Measurements from ENCODE around the gene SLC13A3. TPM values are rescaled to one million over a fixed set of nuclear protein-coding genes. Genes with fewer than 3 reads are reported as not detected.

Gene SLC13A3
- total RNA-seq, 1 donor from 2014 or later = 0.30 TPM

DNA sequence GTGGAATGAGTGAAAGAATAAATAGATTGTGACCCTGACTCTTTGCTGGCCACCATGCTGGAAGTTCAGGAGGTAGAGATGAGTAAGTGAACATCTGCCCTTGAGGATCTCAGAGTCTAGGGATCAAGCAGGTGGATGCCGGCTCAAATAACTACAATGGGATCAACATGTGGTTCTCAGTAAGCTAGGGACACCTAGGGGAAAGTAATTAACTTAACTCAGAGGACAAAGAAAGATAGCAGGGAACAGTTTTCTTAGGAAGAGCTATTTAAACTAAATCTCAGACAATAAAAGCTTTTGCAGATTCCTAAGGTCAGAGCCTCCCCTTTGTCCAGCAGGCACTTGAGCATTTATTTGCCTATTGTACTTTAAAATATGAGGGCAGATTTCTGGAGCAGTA is 29.1 kb downstream of the SLC13A3 start:
- DNase-seq (ENCODE audit: missing footprints) = no peak
- intact Hi-C loops (cut with DNase I) = no loop called here
- ATAC-seq = no peak

DNA sequence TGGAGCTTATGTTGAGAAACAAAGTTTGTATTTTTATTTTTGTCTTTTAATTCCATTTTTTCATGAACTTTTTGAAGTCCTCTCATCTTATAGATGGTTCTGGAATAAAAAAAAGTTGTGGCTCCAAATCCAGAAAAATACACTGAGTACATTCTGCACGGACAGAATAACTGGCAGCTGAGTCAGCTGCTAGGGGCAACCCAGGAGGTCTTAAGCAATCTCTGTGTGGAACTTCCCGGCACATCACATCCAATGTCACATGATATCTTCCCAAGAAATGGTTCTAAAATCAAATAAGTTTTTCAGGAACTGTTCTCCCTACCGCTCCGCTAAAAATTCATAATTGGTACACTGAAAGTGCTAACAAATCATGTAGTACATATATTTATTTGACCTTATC is 29.8 kb downstream of the SLC13A3 start:
- intact Hi-C loops (cut with DNase I) = no loop called here
- no peak for DNase-seq (ENCODE audit: missing footprints)
- no peak for ATAC-seq

DNA sequence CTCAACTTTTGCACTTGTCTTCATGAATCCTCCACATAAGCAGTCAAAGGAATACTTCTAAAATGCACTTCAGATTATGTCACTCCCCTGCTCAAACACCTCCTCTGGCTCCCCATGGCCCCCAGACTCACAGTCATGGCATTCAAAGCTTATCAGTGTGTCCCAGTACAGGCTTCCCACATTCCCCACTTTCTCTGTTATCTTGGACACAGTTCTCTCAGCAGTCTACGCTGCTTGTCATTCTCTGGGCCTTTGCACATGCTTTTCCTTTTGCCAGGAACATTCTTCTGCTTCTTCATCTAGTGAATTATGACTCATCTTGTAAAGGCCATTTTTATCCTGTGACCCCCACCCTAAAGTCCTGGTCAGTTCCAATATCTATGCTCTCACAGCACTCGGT is 31.8 kb downstream of the SLC13A3 start:
- DNase-seq (ENCODE audit: missing footprints) = no peak
- intact Hi-C loops (cut with DNase I) = no loop called here
- ATAC-seq = no peak

DNA sequence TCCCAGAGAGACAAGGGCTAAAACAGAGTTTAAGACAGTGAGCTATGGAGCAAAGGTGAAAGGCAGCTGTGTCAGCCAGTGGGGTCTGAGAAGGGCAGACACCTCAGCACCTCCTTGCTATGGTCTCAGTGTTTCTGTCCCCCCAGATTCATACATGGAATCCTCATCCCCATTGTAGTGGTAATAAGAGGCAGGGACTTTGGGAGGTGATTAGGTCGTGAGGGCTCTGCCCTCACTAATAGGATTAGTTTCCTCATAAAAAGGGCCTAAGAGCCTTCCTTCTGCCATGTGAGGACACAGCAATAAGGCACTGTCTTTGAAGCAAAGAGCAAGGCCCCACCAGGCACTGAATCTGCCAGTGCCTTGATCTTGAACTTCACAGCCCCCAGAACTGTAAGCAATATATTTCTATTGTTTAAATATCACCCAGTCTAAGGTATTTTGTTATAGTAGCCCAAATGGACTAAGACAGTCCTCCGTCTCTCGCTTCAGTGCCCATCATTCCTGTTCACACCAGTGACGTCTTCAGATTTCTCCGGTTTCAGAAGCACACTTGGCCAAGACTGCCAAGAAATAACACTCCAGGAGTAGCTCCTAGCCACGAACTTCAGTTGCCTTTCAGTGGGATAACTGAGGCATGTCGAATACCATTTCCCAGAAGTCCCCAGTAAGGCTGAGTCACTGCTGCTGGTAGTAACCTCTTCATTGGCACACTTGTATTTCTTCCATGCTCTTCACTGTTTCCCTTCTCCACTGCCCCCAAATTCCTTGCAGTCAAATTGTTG is 32.8 kb downstream of the SLC13A3 start:
- no peak for ATAC-seq
- intact Hi-C loops (cut with DNase I) = no loop called here
- no peak for DNase-seq (ENCODE audit: missing footprints)

DNA sequence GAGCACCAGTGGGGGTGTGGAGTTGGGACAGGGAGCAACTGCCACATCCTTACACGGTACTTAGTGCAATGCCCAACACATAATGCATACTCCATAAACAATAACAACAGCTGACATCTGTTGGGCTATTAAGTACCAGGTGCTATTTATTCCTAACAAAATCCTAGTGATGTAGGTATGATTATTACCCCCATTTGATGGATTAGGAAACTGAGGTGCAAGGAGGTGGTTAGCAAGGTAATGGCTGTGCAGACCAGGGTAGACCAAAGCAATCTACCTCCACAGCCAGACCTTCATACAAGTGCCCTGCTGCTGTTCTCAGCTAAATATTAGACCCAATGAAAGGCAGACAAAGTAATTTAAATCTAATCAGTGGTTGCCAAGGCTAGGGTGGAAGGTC is 36.8 kb downstream of the SLC13A3 start:
- intact Hi-C loops (cut with DNase I) = no loop called here
- ATAC-seq (no peak), DNase-seq (ENCODE audit: missing footprints) (no peak)

DNA sequence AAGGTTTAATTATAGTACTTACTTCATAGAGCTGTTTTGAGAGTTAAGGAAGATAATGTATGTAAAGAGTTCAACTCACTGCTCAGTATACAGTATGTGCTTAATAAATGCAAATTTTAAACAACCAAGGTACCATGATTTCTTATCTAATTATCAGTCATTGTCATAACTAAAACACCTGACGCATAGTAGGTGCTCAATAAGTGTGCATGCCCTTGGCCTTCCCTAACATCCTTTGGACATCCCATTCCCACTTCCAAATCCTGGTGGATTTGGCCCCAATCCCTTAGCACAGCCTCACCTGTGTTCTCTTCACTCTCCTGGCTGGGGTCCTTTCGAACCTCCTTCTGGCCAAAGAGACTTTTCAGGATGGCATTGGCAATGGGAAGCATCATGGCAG is 41.1 kb downstream of the SLC13A3 start:
- DNase-seq (ENCODE audit: missing footprints) (no peak), ATAC-seq (no peak)
- intact Hi-C loops (cut with DNase I) = no loop called here

DNA sequence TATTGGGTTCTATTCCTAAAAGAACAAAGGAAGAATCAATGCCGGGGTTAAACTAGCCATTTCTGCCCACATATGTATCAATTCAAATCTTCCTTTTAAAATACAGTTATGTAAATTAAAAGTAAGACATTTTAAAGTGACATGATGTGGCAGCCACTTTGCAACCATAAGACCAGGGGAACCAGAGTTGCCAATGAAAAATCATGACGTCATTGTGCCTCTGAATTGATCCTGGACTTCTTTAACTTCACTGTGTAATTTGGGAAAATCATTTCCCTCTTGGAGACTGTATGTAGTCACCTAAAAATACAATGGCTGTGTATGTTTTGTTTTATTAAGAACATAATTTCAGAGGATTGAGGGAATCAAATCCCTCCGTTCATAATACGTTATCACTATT is 42.2 kb downstream of the SLC13A3 start:
- intact Hi-C loops (cut with DNase I) = no loop called here
- no peak for ATAC-seq

DNA sequence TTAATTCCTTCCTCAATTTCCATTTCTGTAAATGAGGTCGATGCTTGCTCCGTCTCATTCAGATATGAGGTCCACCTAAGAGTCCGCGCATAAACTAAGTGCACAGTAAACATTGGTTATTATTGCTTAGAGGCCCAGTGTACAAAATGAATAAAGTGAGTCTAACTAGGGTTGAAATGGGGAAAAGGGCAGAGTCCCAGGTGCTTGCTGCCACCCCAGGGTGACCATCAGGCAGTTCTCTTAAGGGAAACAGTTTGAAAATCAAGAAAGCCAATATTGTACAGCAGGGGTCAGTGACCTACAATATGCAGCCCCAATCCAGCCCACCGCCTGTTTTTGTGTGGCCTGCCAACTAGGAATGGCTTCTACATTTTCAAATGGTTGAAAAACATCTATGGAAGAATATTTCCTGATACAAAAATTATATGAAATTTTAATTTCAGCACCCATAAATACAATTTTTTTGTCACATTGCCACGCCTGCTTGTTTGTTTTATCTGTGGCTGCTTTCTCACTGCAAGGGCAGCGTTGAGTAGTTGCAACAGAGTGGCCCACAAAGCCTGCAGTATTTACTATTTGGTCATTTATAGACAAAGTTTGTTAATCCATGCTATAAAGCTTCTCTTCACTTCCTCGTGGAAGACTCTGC is 43.3 kb downstream of the SLC13A3 start:
- intact Hi-C loops (cut with DNase I) = no loop called here
- DNase-seq (ENCODE audit: missing footprints) (no peak), ATAC-seq (no peak)

More for the DNA sequence above, 42.2 kb downstream of the SLC13A3 start:
- DNase-seq (ENCODE audit: missing footprints) = no peak

DNA sequence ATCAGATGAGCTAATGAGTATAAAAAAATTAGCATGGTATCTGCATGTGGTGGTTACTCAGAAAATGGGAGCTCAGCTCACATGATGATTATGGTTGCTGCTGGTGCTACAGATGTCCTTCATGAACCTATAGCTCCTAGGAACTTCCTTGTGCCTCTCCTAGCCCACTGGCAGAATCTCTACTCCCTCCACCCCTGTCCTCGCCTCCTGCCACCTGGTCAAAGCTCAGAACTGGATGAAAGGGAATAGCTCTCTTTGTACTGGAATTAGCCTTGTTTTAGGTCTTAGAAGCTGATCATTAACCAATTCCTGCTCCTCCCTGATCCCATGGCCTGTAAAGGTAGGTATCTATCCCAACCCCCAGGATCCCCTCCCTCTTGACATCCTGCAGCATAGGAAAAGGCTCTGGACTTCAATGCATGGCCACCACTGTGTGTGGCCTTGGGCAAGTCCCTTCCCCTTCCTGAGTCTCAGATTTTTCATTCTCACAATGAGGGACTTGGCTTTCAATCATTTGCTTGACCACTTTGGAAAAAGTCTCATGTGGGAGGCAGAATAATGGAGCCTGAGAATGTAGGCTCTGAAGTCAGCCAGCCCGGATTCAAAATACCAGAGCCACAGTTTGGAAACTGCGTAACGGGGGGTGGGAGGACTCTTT is 43.9 kb downstream of the SLC13A3 start:
- intact Hi-C loops (cut with DNase I) = no loop called here
- DNase-seq (ENCODE audit: missing footprints) (no peak), ATAC-seq (no peak)

DNA sequence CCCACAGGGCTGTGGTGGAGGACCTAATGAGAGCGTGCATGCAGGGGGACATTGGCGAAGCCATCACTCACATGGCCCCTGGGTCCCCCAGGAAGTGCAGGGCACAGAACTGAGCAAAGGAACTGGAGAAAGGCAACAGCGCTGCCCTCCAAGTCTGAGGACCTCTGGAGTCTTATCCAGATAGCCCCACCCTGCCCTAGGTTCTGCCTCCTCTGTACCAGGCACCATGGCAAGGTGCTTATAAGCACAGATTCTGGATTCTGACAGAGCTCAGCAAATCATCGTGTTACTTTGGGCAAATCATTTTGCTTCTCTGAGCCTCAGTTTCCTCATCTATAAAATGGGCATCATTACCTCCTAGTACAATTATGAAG is 44.5 kb downstream of the SLC13A3 start:
- ATAC-seq = no peak
- DNase-seq (ENCODE audit: missing footprints) = no peak
- intact Hi-C loops (cut with DNase I) = no loop called here

DNA sequence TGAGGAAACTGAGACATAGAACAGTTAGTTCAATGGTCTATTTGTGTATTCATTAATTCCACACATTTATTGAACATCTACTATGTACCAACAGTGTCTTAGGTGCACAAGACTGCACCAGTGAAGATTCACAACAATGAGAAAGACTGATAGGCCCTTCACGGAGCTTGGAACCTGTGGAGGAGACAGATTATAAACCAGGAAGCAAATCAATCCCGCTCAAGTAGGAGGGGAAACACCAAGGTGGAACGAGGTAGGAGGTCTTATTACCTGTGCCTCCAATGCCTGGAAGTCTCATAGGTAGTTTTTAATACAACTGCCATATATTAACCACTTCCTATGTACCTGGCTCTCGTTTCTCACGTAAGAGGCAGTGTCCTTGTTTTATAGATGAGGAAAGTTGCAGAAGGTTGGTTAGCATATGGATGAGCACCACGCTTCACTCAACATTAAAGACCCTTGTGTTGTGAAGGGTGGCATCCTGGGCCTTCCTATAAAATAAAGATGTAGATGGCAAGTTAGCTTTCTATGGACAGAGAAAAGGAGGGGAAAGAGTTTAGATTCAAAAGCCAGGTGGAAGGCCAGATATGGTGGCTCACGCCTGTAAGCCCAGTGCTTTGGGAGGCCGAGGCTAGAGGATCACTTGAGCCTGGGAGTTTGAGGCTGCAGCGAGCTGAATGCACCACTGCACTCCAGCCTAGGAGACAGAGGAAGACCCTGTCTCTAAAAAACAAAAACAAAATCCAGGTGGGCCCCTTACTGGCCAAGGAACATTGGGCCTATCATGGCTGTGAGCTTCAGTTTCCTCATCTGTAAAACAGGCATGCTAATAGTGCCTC is 45.1 kb downstream of the SLC13A3 start:
- ATAC-seq = no peak
- DNase-seq (ENCODE audit: missing footprints) = no peak
- intact Hi-C loops (cut with DNase I) = no loop called here

DNA sequence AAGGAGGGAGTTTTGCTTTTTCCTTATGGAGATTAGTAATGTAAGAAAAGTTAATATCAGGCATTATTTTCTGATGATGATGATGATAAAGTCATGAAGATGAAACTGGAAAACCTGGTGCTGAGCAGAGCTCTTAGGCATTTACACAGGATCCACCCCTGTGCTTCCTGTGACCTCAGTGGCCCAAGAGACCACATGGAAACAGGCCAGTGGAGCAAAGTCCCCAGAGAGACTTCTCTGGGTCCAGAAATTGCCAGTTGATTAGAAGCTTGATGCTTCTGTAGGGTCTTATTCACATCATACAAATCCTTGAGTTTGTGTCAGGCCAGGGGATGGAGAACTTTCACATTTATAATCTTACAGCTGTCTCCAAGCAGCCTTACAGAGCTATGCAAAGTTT is 46.1 kb downstream of the SLC13A3 start:
- ATAC-seq (no peak), DNase-seq (ENCODE audit: missing footprints) (no peak)
- intact Hi-C loops (cut with DNase I) = no loop called here

DNA sequence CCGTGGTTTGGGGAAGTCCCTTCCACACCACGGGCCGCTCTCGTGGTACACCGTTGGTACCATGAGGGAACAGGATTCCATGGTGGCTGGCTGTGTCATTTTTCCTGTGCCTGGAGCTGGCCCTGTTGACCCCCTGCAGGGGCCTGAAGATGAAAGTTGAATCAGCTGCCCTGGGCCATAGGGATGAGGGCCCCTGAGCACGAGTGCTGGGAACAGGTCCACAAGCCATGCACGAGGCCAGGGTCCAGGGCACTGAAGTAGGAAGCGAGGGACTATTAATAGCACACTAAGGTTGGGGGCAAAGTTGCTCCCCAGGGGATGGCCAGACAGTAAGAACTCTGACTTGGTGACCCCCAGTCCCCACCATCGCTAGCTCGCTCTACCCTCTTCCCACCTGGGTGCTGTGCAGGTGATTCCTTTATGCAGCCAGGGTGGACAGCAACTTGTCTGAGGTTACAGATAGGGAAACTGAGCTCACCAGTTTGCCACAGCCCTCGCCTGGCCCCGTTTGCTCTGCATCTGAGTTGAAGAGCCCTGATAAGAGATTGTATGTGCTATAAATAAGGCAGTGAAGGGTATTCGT is 46.6 kb downstream of the SLC13A3 start:
- no peak for ATAC-seq
- intact Hi-C loops (cut with DNase I) = no loop called here
- no peak for DNase-seq (ENCODE audit: missing footprints)

DNA sequence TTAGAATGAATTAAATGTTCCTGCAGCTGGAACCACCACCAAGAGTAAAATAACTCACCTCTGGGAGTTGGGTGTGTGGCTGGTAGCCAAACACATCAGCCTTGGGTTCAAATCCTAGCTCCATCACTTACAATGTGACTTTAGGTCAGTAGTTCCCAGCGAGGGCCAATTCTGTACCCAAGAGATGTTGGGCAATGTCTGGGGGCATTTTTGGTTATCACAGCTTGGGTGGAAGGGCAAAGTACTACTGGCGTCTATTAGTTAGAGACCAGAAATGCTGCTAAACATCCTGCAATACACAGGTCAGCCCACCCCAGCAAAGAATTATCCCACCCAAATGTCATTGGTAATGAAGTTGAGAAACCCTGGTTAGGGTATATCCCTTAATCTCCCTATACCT is 48.8 kb downstream of the SLC13A3 start:
- ATAC-seq (no peak), DNase-seq (ENCODE audit: missing footprints) (no peak)
- intact Hi-C loops (cut with DNase I) = no loop called here

DNA sequence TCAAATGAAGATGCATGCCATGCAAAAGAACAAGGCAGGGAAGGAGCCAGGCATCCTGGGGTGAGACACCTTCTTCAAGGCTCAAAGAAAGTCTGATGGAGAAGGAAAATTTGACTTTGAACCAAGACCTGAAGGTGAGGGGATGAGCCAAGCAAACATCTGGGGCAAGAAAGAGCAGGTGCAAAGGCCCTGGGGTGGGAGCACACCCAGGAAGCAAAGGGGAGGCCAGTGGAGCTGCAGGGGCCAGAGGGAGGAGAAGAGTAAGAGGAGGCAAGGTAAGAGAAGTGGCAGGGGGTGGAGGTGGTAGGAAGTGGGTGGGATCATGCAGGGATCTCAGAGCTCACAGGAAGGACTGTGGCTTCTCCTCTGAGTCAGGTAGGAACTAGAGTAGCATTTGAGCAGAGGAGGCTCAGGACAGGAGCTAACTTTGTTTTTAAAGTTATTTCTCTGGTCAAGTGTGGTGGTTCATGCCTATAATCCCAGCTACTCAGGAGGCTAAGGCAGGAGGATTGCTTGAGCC is 49.6 kb downstream of the SLC13A3 start:
- DNase-seq (ENCODE audit: missing footprints) (no peak), ATAC-seq (no peak)
- intact Hi-C loops (cut with DNase I) = no loop called here

DNA sequence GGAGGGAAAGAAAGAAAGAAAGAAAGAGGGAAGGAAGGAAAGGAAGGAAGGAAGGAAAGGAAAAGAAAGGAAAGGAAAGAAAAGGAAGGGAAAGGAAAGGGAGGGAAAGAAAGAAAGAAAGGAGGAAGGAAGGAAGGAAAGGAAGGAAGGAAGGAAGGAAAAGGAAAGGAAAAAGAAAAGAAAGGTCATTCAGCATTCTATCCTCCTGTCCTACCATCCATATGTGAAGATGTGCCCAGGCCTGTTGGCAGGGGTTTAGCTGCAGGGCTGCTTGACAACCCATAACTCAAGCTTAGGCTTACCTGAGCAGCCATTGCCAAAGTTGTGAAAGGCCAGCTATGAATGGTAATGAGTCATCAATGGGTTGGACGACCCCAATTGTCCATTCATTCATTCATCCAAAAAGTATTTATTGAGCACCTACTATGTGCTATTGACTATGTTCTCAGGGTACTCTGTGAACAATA is 50.9 kb downstream of the SLC13A3 start:
- no peak for ATAC-seq
- intact Hi-C loops (cut with DNase I) = no loop called here
- no peak for DNase-seq (ENCODE audit: missing footprints)

DNA sequence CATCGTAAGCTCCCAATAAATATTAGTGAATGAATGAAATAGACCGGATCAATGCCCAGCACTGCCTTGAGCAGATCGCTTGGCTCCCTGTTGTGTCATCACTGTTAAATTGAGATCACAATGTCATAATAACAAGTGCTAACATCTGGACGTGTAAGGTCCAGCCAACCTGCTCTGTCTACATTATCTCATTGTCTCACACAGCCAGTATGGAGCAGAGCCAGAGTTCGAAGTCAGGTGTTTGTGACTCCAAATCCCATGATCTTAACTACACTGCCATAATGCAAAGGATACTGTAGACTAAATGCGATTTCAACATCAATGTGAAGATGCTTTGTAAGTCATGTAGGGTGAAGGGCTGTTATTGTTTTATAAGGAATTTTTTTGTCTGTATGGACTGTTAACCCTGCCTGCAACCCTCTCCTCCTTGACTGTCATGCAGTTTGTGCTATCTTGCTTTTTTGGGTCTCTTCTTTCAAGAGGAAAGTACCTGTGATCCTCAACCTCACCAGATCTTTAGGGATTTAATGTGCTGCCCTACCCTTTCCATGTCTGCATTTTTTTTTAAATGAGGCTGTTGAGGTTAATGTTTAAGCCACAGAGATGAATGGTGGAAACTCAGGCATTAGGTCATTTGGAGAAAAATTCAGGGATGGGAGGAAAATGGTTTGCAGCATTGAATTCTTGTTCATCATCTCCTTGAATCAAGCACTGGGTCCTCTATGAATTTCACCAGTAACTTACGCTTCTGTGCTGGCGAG is 51.9 kb downstream of the SLC13A3 start:
- intact Hi-C loops (cut with DNase I) = no loop called here
- DNase-seq (ENCODE audit: missing footprints) = no peak
- no peak for ATAC-seq

DNA sequence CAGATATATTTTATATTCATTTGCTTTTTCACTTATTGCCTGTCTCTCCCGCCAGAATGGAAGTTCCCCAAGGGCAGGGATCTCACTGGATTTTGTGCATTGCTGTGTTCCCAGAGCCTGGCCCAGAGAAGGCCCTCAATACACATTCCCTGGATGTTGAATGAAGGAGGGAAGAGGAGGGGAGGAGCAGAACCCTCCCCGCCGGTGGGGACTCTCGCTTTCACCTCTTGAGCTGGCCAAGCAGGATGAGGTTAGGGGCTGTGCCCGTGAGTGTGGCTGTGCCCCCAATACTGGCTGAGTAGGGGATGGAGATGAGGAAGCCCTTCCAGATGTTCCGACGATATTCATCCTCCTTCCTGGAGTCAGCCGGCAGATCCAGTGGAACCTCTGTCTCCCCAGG is 55.3 kb downstream of the SLC13A3 start:
- DNase-seq (ENCODE audit: missing footprints) (no peak), ATAC-seq (no peak)
- intact Hi-C loops (cut with DNase I) = no loop called here
